Left cardiac atrium (tissue), 4 donors: ENCODE results near the gene YJEFN3. TPM values are rescaled to one million over a fixed set of nuclear protein-coding genes. Genes with fewer than 3 reads are reported as not detected.

Experiments
- ATAC-seq, 2 donors: fragments of 200-7000 bp; cut with Tn5 transposase; one replicate each; pipeline ENCODE4 v1.9.1; 2020; ENCODE audit warnings: mild to moderate bottlenecking in 2 of 2, moderate library complexity in 2 of 2
- DNase-seq: peaks from one replicate; pipeline ENCODE4 v3.0.0-alpha.2; 2020
- intact Hi-C, 2 donors: fragments of 100-400 bp; cut with DNase I; formaldehyde crosslinking; loops; one replicate each; pipeline versions ENCODE4 v1.14.1 to v1.15.1; 2022 to 2023
- total RNA-seq, 2 donors: library from RNA; stranded (reverse); fragmentation: NEBNext Ultra II Directional; extraction: Animal tissue kit (Norgen Biotek cat#: 25700); gene quantifications; one replicate each; pipeline ENCODE4 v1.2.1, GENCODE V29; 2021
- donor health status: DM: no; HTN: yes; CAD: no.
- donor health status: DM: no; HTN: yes; CAD: no; lungs with severe emphysema.
- donor health status: DM: yes; HTN: yes; CAD: no.
- donor health status: Dilated cardiomyopathy.

YJEFN3 gene
- total RNA-seq, 2 donors from 2014 or later = 2.7 to 2.9 TPM

GRCh38 chr19:19546751-19547162, 18.0 kb downstream of the YJEFN3 start:
- DNase-seq (no peak), ATAC-seq (peak; percentile 37 to 43)
- intact Hi-C loops = no loop called here

- ATAC-seq = peak; percentile 58 to 72
- DNase-seq = no peak
- intact Hi-C loops = no loop called here
Observed at GRCh38 chr19:19547674-19548336, 19.1 kb downstream of the YJEFN3 start.

DNA sequence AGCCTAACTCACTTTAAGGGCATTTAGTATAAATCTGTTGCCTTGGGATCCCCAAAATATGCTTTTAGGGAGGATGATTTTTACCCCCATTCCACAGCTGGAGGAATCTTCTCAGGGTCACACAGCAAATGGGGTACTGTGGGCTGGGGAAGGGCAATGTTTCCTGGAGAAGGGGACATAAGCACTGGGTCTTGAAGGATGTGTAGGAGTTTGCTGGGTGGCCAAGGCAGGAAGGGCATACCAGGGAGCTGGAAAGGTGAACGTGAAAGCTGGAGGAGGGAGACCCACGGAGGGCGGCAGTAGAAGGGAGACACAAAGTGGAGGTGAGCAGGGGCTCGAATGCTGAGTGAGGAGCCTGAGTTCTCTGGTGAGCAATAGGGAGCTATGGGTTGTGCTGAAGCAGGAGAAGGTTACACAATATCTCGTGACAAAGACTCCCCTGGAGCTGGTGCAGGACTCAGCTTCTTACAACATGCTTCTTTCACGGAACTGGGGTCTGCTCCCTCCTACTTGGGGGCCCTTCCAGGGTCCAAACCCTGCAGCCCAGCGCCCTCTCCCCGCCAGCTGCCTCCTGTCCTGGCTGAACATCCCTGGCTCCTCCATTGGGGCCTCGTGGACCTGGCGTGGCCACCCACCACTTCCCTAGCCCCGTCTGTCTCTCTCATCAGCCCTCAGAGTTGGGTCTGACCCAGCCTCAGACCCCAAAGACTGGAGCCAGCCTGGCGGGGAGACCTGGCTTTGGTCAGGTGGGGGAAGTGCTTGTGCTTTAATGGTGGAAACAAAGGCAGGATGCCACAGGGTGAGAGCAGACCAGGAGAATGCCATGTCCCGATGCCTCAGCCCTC, 20.4 kb downstream of the YJEFN3 start:
- DNase-seq = no peak
- no peak for ATAC-seq
- intact Hi-C loops = no loop called here

GRCh38 chr19:19549804-19550464, 21.2 kb downstream of the YJEFN3 start:
- no peak for DNase-seq
- intact Hi-C loops = no loop called here
- no peak for ATAC-seq

DNA sequence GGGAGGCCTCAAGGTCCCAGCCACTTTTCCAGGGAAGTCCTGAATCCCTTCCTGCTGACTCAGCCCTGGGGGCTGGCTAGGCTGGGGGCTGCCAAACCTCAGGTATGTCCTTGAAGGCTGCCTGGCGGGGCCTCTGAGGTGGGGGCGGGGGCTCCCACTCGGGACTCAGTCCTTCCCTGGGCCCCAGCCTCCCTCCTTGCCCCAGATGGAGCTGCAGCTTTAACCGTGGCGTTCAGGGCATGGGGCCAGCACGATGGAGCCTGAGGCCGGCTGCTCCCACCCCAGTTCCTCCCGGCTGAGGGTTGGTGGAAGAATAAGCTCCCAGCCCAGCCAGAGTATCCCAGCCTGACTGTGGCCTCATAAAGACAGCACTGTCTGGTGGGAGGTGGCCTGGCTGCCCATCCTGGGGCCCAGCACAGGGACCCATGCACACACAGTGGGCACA, 21.8 kb downstream of the YJEFN3 start:
- ATAC-seq (no peak), DNase-seq (no peak)
- intact Hi-C loops = no loop called here

- ATAC-seq (no peak), DNase-seq (no peak)
- intact Hi-C loops = no loop called here
Observed at GRCh38 chr19:19550972-19551852, 22.5 kb downstream of the YJEFN3 start.

DNA sequence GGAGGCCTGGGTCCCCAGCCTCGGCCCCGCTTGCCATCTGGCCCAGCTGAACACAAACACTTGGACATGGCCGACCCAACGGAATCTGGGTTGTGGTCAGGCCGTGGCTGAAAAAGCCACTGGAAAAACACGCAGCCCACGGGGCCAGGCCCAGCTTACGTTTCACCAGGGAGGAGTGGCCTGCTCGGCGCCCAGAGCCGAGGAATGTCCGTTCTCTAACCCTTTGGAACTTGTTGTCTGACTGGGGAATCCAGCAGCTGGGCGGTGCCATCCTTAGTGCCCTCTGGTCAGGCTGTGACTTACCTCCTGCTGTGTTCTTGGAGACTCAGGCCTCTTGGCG, 23.1 kb downstream of the YJEFN3 start:
- no peak for DNase-seq
- intact Hi-C loops = no loop called here
- no peak for ATAC-seq

- ATAC-seq (no peak), DNase-seq (no peak)
- intact Hi-C loops = no loop called here
Observed at GRCh38 chr19:19552798-19553197, 24.1 kb downstream of the YJEFN3 start.

GRCh38 chr19:19553670-19554069, 25.0 kb downstream of the YJEFN3 start:
- no peak for ATAC-seq
- intact Hi-C loops = no loop called here
- DNase-seq = no peak

DNA sequence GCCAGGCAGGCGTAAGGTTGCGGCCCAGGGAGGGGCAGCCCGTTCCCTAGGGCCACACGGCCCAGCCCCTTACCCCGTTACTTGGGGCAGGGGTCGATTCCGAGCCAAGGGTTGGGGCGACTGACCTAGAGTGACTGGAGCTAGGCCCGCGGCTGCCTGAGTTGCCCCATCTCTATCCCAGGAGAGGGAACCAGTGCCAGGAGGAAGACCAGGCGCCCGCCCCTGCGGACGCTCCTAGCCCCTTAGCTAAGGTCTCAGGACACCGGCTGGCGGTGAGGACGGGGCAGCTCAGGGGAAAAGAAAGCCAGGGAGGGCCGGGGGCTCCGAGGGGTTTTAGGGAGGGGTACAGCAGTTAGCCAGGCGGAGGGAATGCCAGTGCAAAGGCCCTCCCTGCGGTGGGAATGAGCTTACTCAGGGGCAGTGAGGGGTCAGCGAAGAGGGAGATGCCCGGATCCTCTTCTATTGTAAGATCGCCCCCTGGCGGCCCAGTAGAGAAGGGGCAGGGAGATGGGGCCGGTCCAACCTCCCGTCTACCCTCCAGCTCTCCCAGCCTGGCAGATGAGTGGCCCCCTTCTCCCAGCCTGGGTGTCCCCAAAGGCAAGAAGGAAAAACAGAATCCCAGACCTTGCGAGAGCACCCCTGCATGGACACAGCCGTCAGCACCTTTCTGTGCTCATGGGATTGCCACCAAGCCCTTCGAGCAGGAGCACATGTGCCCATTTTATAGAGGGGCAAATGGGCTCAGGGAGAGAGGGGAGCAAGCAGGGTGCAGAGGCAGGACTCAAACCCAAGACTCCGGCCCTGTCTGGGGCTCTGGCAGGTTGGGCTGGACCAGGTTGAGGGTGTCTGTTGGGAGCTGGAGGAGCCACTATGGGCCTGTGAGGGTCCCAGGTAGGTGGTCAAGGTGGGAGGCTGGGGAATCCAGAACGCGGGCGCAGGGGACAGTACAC, 25.6 kb downstream of the YJEFN3 start:
- peak; percentile 42 to 54 for ATAC-seq
- peak; percentile 57 for DNase-seq
- intact Hi-C loops = no loop called here

- ATAC-seq (no peak), DNase-seq (no peak)
- intact Hi-C loops = no loop called here
Observed at GRCh38 chr19:19558055-19558454, 29.3 kb downstream of the YJEFN3 start.

- intact Hi-C loops = no loop called here
- DNase-seq = no peak
- ATAC-seq = no peak
Observed at GRCh38 chr19:19558636-19559035, 29.9 kb downstream of the YJEFN3 start.

GRCh38 chr19:19559931-19560330, 31.2 kb downstream of the YJEFN3 start:
- no peak for DNase-seq
- intact Hi-C loops = no loop called here
- no peak for ATAC-seq

DNA sequence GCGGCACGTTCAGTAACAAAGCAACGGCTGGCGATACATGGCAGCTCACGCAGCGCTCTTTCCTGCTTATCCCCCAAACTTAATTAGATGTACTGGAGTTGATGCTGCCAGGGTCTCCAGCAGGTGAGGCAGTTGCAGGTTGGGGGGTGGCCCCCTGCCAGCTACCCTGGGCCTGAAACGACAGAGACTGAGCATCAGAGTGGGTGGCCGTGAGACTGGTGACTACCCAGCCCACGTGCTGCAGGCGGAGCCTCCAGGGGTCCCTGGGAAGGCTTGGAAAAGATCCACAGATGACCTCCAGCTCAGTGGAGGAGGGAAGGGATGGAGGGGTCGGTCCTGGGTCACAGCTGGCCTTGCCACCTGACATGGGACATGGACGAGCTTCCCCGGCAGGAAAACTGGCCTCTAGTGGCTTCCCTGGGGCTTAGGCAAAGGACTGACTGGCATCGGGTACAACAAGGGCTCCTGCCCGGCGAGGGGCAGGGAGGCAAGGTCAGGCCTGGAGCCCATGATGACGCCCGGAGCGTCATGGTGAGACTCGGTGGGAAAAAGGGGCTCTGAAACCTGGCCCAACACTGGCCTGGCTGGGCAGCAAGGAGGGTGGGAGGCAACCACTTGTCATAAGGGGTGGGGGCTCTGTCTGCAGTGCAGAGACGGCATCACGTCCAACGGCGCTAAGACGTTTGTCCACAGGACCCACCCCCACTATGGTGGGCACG, 33.4 kb downstream of the YJEFN3 start:
- no peak for DNase-seq
- no peak for ATAC-seq
- intact Hi-C loops = no loop called here

GRCh38 chr19:19562665-19563347, 34.1 kb downstream of the YJEFN3 start:
- intact Hi-C loops = no loop called here
- no peak for DNase-seq
- ATAC-seq = peak in 1 of 2 donors; percentile 18

DNA sequence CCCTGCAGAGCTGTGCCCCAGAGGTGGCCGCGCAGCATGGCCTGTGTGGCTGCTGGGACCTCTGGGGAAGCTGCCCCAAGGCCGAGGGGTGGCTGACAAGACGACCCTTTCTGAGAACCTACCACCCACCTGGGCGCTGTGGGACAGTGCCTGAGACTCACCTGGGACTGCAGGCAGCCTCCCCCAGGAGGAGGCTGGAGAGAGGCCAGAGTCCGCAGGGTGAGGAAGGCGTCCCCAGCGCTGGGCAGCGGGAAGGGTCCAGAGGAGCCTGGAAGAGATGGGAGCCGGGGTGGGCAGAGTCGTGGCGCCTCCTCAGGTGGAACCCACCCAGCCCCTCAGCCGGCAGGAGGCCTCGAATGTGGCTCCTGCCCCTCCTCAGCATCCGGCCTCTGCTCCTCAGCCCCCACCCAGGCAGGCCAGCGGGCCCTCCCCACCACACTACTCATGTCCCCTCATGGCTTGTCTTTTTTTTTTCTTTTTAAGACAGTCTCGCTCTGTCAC, 34.7 kb downstream of the YJEFN3 start:
- intact Hi-C loops = no loop called here
- DNase-seq (no peak), ATAC-seq (peak in 1 of 2 donors; percentile 23)

DNA sequence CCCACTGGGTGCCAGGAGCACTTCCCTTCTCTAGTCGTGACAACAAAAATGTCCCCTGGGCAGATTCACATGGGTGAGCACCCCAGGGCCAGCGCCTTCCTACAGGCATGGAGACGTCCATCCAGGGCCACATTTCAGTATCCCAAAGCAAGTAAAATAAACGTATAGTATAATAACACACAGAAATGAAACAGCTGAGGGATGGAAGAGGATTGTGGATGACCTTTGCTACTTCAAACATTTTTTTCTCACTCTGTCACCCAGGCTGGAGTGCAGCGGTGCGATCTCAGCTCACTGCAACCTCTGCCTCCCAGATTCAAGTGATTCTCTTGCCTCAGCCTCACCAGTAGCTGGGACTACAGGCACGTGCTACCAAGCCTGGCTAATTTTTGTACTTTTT, 37.6 kb downstream of the YJEFN3 start:
- no peak for ATAC-seq
- no peak for DNase-seq
- intact Hi-C loops = no loop called here
